Heart left ventricle (tissue), 16 donors: ENCODE data around the gene SDR42E2. TPM values are rescaled to one million over a fixed set of nuclear protein-coding genes. Genes with fewer than 3 reads are reported as not detected.
A peak's percentile ranks its signal among the peaks of the same experiment; 100 is the strongest.

Source experiments
- ATAC-seq, 4 donors: fragments of 200-7000 bp; cut with Tn5 transposase; one replicate each; pipeline ENCODE4 v1.9.1; 2020 to 2022; ENCODE audit warnings: moderate library complexity in 4 of 4, mild to moderate bottlenecking in 3 of 4, moderate number of reproducible peaks in 1 of 4
- DNase-seq, 5 donors: peaks; one replicate each; pipeline ENCODE4 v3.0.0-alpha.2; 2020
- H3K27ac ChIP-seq, 12 donors: fragments of 200-600 bp; sonication (generic) in 4 of 12; one replicate each; pipeline versions ENCODE4 v1.5.0 to v1.8.0; 2016 to 2022; ENCODE audit warnings: mild to moderate bottlenecking in 2 of 12
- H3K27me3 ChIP-seq, 9 donors: fragments of 200-600 bp; sonication (generic) in 2 of 9; one replicate each; pipeline versions ENCODE4 v1.5.1 to v1.8.0; 2016 to 2022; ENCODE audit warnings: mild to moderate bottlenecking in 3 of 9
- H3K36me3 ChIP-seq, 9 donors: fragments of 200-600 bp; sonication (generic) in 2 of 9; one replicate each; pipeline versions ENCODE4 v1.5.0 to v1.8.0; 2018 to 2022; ENCODE audit warnings: mild to moderate bottlenecking in 2 of 9
- H3K4me1 ChIP-seq, 12 donors: fragments of 200-600 bp; sonication (generic) in 4 of 12; one replicate each; pipeline versions ENCODE4 v1.5.0 to v1.8.0; 2016 to 2022; ENCODE audit warnings: mild to moderate bottlenecking in 3 of 12
- H3K4me3 ChIP-seq, 12 donors: fragments of 200-600 bp; sonication (generic) in 4 of 12; one replicate each; pipeline versions ENCODE4 v1.5.0 to v1.8.0; 2017 to 2022; ENCODE audit warnings: mild to moderate bottlenecking in 9 of 12, moderate library complexity in 4 of 12
- H3K9me3 ChIP-seq, 12 donors: fragments of 200-600 bp; sonication (generic) in 4 of 12; one replicate each; pipeline versions ENCODE4 v1.5.0 to v1.8.0; 2016 to 2022; ENCODE audit warnings: mild to moderate bottlenecking in 1 of 12
- CTCF ChIP-seq, 12 donors: fragments of 200-600 bp; sonication (generic) in 4 of 12; IDR thresholded peaks; one replicate each; pipeline versions ENCODE4 v1.5.0 to v1.8.0; 2018 to 2022; ENCODE audit warnings: antibody characterized with exemption in 12 of 12, mild to moderate bottlenecking in 5 of 12
- POLR2A ChIP-seq, 2 donors: fragments of 450-650 bp; IDR thresholded peaks; one replicate each; pipeline ENCODE4 v1.6.1; 2017; ENCODE audit warnings: antibody characterized with exemption in 2 of 2, mild to moderate bottlenecking in 2 of 2, moderate library complexity in 2 of 2
- WGBS, 4 donors: extraction: QIAGEN DNeasy Blood & Tissue Kit in 2 of 4; methylation state at CpG; one replicate each; pipeline versions ENCODE4 v1.1.5 to v1.1.7; 2013 to 2018; 5-methylcytosine and 5-hydroxymethylcytosine counted together
- intact Hi-C, 10 donors: fragments of 100-400 bp; cut with DNase I; formaldehyde crosslinking; loops; one replicate each; pipeline versions ENCODE4 v1.11.1 to v1.14.2; 2022
- polyA plus RNA-seq, 2 donors: library from polyadenylated mRNA; stranded (reverse); fragments of 200-250 nt; gene quantifications; one replicate each; pipeline ENCODE4 v1.2.3, GENCODE V29; 2013
- total RNA-seq, 9 donors: library from RNA; depleted of rRNA in 2 of 9; stranded (reverse); fragments of >200 nt in 2 of 9; fragmentation: NEBNext Ultra II Directional in 3 of 9; extraction: Animal tissue kit (Norgen Biotek cat#: 25700) in 3 of 9; gene quantifications; one replicate each; pipeline versions ENCODE4 v1.1.0 to v1.2.4, GENCODE V29; 2016 to 2023
- donor health status: ischemic (EF 13 %, LVEDD 7.1; RV severe dilation, severe dysfunction).
- donor health status: healthy with polysubstance abuse.
- donor health status: DM: no; HTN: yes; CAD: no.
- donor health status: DM: no; HTN: no; CAD: no.
- donor health status: ischemic (EF 25% LVEDD 6.9; RV normal size, moderate dysfunction).
- donor health status: ischemic (EF 25% LVEDD 5.7; RV mildly dilated, moderate dysfunction).
- donor health status: healthy.
- donor health status: DM: yes; HTN: yes; CAD: no.
- donor health status: ischemic (EF 35%, LVEDD 5.7; RV mildly dilated, moderate dysfunction).
- donor health status: nonischemic (EF 11% LVEDD 7.7; RV severe dilation, severe dysfunction).
- donor health status: DM: yes; HTN: yes; CAD: no.
- donor health status: PGD.
- donor health status: ischemic (EF 29% LVEDD 5.4; RV normal size, mild dysfunction).
- donor health status: nonischemic (EF 23%, LVEDD 6.1; RV moderate dilation, normal function).

Gene SDR42E2
- total and polyA plus RNA-seq, 11 donors = not detected

- Histone ChIP-seq H3K9me3 (no peaks in the 10 kb centered on the region), H3K27ac (no peak overlapping the region), H3K36me3 (no peaks in the 10 kb centered on the region), H3K27me3 (no peaks in the 10 kb centered on the region), H3K4me1 (no peaks in the 10 kb centered on the region), H3K4me3 (no peak overlapping the region)
- ATAC-seq (no peak), DNase-seq (no peak)
- no peak for TF ChIP-seq POLR2A (IDR thresholded peaks at IDR 0.05)
- TF ChIP-seq CTCF (IDR thresholded peaks at IDR 0.05) = no peak
- 62 to 72% (median 66%) methylated on average over 5 to 7 of the region's 7 CpGs for WGBS, 4 donors
- intact Hi-C loops = no loop called here
Observed at GRCh38 chr16:22139008-22139407, 23.3 kb upstream of the SDR42E2 start.

DNA sequence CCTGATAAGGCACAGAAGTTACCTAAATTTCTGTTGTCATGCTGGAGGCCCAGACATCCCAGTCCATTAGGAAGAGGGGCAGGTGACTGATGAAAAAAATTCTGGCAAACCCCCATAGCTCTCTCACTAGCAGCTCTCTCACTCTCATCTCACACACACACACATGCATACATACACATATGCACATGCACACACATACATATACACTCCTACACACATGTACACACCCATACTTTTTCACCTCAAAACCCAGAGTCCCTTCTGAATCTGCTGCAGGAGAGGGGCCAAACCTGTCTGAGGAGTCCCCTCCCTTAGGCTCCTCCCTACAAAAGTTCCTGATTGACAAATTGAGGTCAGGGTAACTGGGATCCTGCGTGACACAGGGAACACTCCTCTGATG lies 22.6 kb upstream of the SDR42E2 start:
- Histone ChIP-seq H3K9me3 (no peaks in the 10 kb centered on the region), H3K4me3 (no peak overlapping the region), H3K36me3 (no peaks in the 10 kb centered on the region), H3K27me3 (no peaks in the 10 kb centered on the region), H3K27ac (no peak overlapping the region), H3K4me1 (no peaks in the 10 kb centered on the region)
- ATAC-seq = no peak
- no peak for DNase-seq
- TF ChIP-seq CTCF (IDR thresholded peaks at IDR 0.05) = no peak
- TF ChIP-seq POLR2A (IDR thresholded peaks at IDR 0.05) = no peak
- intact Hi-C loops = no loop called here
- WGBS, 4 donors = 72 to 93% (median 87%) methylated on average over 1 of the region's 1 CpG

DNA sequence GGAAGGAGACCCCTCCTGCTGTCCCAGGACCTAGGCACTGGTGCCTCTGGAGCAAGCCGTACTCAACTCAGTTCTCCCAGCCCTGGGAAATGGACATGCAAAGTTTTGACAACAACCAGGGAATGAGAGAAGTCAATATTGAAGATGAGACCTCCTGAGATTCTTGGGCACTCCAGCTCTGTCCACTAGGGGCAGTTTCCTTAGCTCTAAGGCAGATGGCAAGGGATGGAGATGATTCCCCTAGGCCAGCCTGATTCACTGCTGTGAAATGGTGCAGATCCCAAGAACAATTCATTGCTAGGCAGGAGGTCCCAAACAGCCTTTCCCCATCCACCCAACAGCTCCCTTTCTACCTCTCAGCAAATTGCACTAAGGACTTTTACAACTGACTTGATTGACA lies 20.5 kb upstream of the SDR42E2 start:
- Histone ChIP-seq H3K27ac (no peak overlapping the region), H3K4me3 (no peak overlapping the region), H3K4me1 (no peaks in the 10 kb centered on the region), H3K36me3 (no peaks in the 10 kb centered on the region), H3K27me3 (no peaks in the 10 kb centered on the region), H3K9me3 (no peaks in the 10 kb centered on the region)
- DNase-seq = no peak
- ATAC-seq = no peak
- TF ChIP-seq CTCF (IDR thresholded peaks at IDR 0.05) (peak in 5 of 12 donors; percentile 9 to 21 (median 11)), POLR2A (IDR thresholded peaks at IDR 0.05) (no peak)
- intact Hi-C loops = no loop called here
- 73 to 100% (median 87%) methylated on average over 1 of the region's 1 CpG for WGBS, 4 donors

GRCh38 chr16:22144520-22144919 lies 17.8 kb upstream of the SDR42E2 start:
- Histone ChIP-seq H3K4me1 (no peaks in the 10 kb centered on the region), H3K9me3 (no peaks in the 10 kb centered on the region), H3K27me3 (no peaks in the 10 kb centered on the region), H3K36me3 (no peaks in the 10 kb centered on the region), H3K4me3 (no peak overlapping the region), H3K27ac (no peak overlapping the region)
- no peak for TF ChIP-seq CTCF (IDR thresholded peaks at IDR 0.05)
- no peak for TF ChIP-seq POLR2A (IDR thresholded peaks at IDR 0.05)
- intact Hi-C loops = no loop called here
- ATAC-seq = no peak
- no peak for DNase-seq
- WGBS, 4 donors = 92 to 94% (median 93%) methylated on average over 6 of the region's 6 CpGs
